Measurements from ENCODE around the gene PLAAT3.
"Not testable (repeated sequence)": the region's sequence is repeated elsewhere in the genome, so short reads cannot be mapped to it uniquely, and the experiment has no call there.

PLAAT3 gene

DNA sequence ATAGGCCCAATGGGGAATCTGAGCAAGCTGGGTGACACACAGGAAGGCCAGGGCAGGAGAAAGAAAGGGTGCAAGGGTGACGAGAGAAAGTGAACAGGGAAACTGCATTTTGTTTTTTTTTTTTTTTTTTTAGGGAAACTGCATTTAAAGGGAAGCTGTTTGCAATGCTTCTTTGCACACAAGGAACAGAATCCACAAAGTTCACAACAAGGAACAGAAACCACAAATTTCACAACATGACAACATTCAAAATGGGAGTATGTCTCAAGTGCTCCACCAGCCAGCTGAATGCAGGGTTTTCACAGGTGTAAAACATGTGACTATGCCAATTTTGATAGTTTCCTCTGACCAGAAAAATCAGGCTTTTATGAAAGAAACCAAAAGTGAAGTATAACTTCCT, 6.8 kb upstream of the PLAAT3 start:
- POLR2A ChIA-PET (ENCODE audit: low non-redundant PET), result no interaction called here
- no peak overlapping the region for H3K27ac ChIP-seq
- TF ChIP-seq, protein P1, sequence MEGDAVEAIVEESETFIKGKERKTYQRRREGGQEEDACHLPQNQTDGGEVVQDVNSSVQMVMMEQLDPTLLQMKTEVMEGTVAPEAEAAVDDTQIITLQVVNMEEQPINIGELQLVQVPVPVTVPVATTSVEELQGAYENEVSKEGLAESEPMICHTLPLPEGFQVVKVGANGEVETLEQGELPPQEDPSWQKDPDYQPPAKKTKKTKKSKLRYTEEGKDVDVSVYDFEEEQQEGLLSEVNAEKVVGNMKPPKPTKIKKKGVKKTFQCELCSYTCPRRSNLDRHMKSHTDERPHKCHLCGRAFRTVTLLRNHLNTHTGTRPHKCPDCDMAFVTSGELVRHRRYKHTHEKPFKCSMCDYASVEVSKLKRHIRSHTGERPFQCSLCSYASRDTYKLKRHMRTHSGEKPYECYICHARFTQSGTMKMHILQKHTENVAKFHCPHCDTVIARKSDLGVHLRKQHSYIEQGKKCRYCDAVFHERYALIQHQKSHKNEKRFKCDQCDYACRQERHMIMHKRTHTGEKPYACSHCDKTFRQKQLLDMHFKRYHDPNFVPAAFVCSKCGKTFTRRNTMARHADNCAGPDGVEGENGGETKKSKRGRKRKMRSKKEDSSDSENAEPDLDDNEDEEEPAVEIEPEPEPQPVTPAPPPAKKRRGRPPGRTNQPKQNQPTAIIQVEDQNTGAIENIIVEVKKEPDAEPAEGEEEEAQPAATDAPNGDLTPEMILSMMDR (conservative IDR thresholded peaks at IDR 0.05; ENCODE audit: low read depth), result no peak
- CTCF ChIA-PET, result no interaction called here
- no peak for DNase-seq (ENCODE audit: low spot score)

DNA sequence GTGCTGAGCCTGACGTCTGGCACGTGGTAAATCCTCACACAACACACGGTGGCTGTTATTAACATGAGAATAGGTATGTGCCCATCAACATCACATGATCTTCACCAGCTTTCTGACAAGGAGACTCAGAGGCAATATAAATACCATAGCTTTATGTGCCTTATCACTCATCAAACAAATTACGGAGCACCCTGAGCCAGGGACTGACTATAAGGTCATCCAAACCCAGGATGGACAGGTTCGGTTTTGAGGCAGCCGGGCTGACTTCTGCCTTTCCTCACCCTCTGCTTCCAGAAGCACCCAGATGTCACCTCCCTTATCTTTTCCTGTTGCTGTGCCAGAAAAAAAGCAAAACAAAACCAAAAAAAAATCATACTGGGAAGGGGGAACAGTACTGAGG, 5.7 kb upstream of the PLAAT3 start:
- TF ChIP-seq, protein P1 (conservative IDR thresholded peaks at IDR 0.05; ENCODE audit: low read depth), result no peak
- H3K27ac ChIP-seq, result no peak overlapping the region
- no peak for DNase-seq (ENCODE audit: low spot score)
- ChIA-PET POLR2A (ENCODE audit: low non-redundant PET) (no interaction called here), CTCF (no interaction called here)

DNA sequence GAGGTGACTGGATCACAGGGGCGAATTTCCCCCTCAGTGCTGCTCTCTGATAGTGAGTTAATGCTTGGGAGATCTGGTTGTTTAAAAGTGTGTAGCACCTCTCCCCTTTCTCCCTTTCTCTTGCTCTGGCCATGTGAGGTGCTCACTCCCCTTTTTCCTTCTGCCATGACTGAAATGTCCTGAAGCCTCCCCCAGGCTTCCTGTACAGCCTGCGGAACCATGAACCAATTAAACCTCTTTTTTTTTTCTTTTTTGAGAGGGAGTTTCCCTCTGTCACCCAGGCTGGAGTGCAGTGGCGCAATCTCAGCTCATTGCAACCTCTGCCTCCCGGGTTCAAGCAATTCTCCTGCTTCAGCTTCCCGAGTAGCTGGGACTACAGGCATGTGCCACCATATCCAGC, 3.5 kb upstream of the PLAAT3 start:
- CTCF ChIA-PET; DNase-seq (ENCODE audit: low spot score); H3K27ac ChIP-seq; POLR2A ChIA-PET (ENCODE audit: low non-redundant PET): not testable (repeated sequence)

DNA sequence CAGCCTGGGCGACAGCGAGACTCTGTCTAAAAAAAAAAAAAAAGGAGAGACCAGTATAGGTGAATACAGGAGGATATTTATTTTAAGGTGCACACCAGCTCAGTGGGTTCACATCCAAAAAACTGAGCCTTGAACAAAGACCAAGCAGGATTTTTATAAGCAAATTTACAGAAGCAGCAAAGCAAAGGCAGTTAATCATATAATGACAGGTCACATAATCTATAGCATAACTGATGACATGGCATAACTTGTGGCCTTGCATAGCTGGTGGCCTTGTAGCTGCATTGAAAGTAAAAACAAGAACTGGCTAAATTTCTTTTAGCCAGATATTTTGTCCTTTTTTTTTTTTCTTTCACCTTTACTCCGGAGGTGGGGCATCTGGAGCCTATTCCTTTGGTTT, 2.7 kb upstream of the PLAAT3 start:
- POLR2A ChIA-PET (ENCODE audit: low non-redundant PET), result no interaction called here
- CTCF ChIA-PET, result no interaction called here
- TF ChIP-seq, protein P1 (conservative IDR thresholded peaks at IDR 0.05; ENCODE audit: low read depth), result no peak
- no peak overlapping the region for H3K27ac ChIP-seq
- no peak for DNase-seq (ENCODE audit: low spot score)

DNA sequence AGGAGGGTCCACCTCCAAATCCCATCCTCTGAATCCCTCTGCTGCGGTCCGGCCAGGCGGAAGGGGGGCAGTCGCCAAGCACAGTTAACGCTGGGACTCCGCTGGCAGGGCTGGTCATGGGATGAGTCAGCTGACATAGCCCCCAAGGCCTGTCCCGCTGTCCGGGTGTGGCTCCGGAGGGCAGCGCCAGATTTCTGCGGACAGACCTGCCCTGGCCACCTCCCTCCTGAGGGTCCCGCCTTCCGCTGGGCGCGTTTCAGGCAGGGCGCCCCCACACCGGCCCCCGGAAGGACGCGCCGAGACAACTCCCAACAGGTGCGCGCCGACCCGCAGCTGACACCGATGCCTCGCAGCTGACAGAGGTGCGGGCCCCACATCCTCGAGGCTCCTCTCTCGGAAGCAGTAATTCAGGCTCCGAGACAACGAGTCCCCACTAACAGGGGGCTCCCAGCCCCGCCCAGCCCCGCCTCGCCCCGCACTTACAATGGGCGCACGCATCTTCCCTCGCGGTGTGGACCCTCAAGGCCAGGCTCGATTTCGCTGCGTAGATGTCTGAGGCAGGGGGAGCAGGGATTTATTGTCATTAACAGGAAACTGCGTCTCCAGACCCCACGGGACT, 607 bp downstream of the PLAAT3 start:
- no peak overlapping the region for H3K27ac ChIP-seq
- CTCF ChIA-PET, result interaction anchor here (0.5 kb wide), 1 partner anchor 11 kb away, joined by 3 read pairs; no protein-coding TSS in a partner anchor
- TF ChIP-seq, protein P1 (conservative IDR thresholded peaks at IDR 0.05; ENCODE audit: low read depth), result no peak
- DNase-seq (ENCODE audit: low spot score), result no peak
- POLR2A ChIA-PET (ENCODE audit: low non-redundant PET), result no interaction called here

DNA sequence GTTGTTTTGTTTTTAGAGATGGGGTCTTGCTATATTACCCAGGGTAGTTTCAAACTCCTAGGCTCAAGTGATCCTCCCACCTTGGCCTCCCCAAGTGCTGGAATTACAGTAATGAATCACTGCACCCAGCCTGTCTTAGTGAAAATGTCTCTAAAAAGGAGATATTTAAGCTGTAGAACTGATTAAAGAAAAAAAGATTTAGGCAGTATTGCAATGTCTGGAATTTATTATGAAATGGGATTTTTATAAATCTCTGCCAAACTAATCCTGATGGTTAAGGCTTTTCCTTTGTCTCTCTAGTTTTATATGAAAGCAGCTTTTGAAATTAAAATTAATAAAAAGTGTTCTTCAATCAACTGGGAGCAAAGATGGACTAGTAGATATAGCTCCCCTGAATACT, 2.1 kb downstream of the PLAAT3 start:
- CTCF ChIA-PET, result no interaction called here
- POLR2A ChIA-PET (ENCODE audit: low non-redundant PET), result no interaction called here
- DNase-seq (ENCODE audit: low spot score), result no peak
- H3K27ac ChIP-seq, result no peak overlapping the region
- TF ChIP-seq, protein P1 (conservative IDR thresholded peaks at IDR 0.05; ENCODE audit: low read depth), result no peak

DNA sequence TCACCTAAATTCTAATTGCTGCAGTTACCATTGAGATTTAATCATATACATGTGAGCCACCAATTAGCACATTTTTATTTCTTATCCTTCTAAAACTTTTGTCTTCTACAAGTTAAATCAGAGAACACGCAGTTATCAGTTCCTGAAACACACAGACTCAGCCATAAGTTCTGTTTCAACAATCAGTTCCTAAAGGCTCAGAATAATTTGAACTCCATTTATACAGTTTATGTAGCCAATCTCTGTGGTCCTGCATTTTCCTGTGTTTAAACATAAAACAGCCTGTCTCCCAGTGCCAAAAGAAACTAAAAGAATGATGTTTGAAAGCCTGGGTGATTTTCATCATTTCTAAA, 2.9 kb downstream of the PLAAT3 start:
- DNase-seq (ENCODE audit: low spot score), result no peak
- CTCF ChIA-PET, result no interaction called here
- H3K27ac ChIP-seq, result no peak overlapping the region
- TF ChIP-seq, protein P1 (conservative IDR thresholded peaks at IDR 0.05; ENCODE audit: low read depth), result no peak
- POLR2A ChIA-PET (ENCODE audit: low non-redundant PET), result no interaction called here
